Bladder microvascular endothelial cell (primary cell): ENCODE results near the gene DOP1B. TPM values are rescaled to one million over a fixed set of nuclear protein-coding genes. Genes with fewer than 3 reads are reported as not detected.

Experiments
- total RNA-seq: library from RNA; depleted of rRNA; stranded (reverse); fragments of >200 nt; gene quantifications from 2 replicates; pipeline ENCODE4 v1.2.3, GENCODE V29; 2014

Gene DOP1B
- 3.6 and 6.3 TPM in 2 replicates for total RNA-seq

GRCh38 chr21:36156815-36157670 is at the start of gene DOP1B:
DOP1B (plus strand) TSS chr21:36156824; CDS start chr21:36164734, 7,910 bp downstream.

GRCh38 chr21:36134803-36135390 is 21.7 kb upstream of the DOP1B start, which contains the start of gene CBR3:
CBR3 (plus strand) TSS chr21:36135079; CDS start chr21:36135193, 114 bp downstream.

Other genes starting within 250 kb of the DOP1B start
- 7.4 and 13.8 TPM in 2 replicates for gene SETD4, start 96.3 kb upstream of the DOP1B start, total RNA-seq
- 48.1 and 56.7 TPM in 2 replicates for gene CBR1, start 86.8 kb upstream of the DOP1B start, total RNA-seq
- 4.0 and 22.7 TPM in 2 replicates for gene CBR3, start 21.7 kb upstream of the DOP1B start, total RNA-seq
- gene MORC3, start 163.4 kb downstream of the DOP1B start, total RNA-seq: 27.4 and 75.1 TPM in 2 replicates
- 2.8 and 3.7 TPM in 2 replicates for gene CHAF1B, start 228.6 kb downstream of the DOP1B start, total RNA-seq